Measurements from ENCODE around the gene SPAG16.

DNA sequence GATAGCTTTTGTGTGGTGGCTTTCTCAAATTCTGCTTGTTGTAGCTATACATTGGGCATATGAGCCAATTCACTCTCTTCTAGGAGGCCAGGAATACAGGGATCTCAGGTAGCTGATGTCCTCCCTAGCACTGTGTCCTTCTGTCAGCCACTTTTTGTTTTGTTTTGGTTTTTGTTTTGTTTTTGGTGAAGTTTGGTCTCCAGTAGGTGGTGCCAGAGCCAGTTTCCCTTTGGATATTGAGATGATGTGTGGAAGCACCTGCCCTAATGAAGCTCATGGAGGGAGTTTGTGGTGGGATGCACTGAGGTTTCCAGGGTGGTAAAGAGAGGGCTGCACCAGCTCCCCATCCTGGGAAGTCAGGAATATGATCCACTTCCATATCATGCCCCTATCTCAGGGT is 1026.1 kb downstream of the SPAG16 start:
- TF ChIP-seq, protein P1, sequence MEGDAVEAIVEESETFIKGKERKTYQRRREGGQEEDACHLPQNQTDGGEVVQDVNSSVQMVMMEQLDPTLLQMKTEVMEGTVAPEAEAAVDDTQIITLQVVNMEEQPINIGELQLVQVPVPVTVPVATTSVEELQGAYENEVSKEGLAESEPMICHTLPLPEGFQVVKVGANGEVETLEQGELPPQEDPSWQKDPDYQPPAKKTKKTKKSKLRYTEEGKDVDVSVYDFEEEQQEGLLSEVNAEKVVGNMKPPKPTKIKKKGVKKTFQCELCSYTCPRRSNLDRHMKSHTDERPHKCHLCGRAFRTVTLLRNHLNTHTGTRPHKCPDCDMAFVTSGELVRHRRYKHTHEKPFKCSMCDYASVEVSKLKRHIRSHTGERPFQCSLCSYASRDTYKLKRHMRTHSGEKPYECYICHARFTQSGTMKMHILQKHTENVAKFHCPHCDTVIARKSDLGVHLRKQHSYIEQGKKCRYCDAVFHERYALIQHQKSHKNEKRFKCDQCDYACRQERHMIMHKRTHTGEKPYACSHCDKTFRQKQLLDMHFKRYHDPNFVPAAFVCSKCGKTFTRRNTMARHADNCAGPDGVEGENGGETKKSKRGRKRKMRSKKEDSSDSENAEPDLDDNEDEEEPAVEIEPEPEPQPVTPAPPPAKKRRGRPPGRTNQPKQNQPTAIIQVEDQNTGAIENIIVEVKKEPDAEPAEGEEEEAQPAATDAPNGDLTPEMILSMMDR (IDR thresholded peaks at IDR 0.05) = no peak
- TF ChIP-seq, protein P2, sequence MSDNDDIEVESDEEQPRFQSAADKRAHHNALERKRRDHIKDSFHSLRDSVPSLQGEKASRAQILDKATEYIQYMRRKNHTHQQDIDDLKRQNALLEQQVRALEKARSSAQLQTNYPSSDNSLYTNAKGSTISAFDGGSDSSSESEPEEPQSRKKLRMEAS (CRISPR knock-in tag; IDR thresholded peaks at IDR 0.05) = no peak
- TF ChIP-seq, protein P3, sequence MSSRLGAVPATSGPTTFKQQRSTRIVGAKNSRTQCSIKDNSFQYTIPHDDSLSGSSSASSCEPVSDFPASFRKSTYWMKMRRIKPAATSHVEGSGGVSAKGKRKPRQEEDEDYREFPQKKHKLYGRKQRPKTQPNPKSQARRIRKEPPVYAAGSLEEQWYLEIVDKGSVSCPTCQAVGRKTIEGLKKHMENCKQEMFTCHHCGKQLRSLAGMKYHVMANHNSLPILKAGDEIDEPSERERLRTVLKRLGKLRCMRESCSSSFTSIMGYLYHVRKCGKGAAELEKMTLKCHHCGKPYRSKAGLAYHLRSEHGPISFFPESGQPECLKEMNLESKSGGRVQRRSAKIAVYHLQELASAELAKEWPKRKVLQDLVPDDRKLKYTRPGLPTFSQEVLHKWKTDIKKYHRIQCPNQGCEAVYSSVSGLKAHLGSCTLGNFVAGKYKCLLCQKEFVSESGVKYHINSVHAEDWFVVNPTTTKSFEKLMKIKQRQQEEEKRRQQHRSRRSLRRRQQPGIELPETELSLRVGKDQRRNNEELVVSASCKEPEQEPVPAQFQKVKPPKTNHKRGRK (CRISPR knock-in tag; IDR thresholded peaks at IDR 0.05; ENCODE audit: borderline replicate concordance) = no peak
- TF ChIP-seq, protein P4, sequence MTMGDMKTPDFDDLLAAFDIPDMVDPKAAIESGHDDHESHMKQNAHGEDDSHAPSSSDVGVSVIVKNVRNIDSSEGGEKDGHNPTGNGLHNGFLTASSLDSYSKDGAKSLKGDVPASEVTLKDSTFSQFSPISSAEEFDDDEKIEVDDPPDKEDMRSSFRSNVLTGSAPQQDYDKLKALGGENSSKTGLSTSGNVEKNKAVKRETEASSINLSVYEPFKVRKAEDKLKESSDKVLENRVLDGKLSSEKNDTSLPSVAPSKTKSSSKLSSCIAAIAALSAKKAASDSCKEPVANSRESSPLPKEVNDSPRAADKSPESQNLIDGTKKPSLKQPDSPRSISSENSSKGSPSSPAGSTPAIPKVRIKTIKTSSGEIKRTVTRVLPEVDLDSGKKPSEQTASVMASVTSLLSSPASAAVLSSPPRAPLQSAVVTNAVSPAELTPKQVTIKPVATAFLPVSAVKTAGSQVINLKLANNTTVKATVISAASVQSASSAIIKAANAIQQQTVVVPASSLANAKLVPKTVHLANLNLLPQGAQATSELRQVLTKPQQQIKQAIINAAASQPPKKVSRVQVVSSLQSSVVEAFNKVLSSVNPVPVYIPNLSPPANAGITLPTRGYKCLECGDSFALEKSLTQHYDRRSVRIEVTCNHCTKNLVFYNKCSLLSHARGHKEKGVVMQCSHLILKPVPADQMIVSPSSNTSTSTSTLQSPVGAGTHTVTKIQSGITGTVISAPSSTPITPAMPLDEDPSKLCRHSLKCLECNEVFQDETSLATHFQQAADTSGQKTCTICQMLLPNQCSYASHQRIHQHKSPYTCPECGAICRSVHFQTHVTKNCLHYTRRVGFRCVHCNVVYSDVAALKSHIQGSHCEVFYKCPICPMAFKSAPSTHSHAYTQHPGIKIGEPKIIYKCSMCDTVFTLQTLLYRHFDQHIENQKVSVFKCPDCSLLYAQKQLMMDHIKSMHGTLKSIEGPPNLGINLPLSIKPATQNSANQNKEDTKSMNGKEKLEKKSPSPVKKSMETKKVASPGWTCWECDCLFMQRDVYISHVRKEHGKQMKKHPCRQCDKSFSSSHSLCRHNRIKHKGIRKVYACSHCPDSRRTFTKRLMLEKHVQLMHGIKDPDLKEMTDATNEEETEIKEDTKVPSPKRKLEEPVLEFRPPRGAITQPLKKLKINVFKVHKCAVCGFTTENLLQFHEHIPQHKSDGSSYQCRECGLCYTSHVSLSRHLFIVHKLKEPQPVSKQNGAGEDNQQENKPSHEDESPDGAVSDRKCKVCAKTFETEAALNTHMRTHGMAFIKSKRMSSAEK (CRISPR knock-in tag; IDR thresholded peaks at IDR 0.05; ENCODE audit: borderline replicate concordance) = no peak
- TF ChIP-seq, protein P5, sequence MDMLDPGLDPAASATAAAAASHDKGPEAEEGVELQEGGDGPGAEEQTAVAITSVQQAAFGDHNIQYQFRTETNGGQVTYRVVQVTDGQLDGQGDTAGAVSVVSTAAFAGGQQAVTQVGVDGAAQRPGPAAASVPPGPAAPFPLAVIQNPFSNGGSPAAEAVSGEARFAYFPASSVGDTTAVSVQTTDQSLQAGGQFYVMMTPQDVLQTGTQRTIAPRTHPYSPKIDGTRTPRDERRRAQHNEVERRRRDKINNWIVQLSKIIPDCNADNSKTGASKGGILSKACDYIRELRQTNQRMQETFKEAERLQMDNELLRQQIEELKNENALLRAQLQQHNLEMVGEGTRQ (CRISPR knock-in tag; IDR thresholded peaks at IDR 0.05) = no peak
- TF ChIP-seq ATF1 (CRISPR knock-in tag; IDR thresholded peaks at IDR 0.05) (no peak), ELF4 (CRISPR knock-in tag; IDR thresholded peaks at IDR 0.05; ENCODE audit: low read depth) (no peak), ZBTB21 (CRISPR knock-in tag; IDR thresholded peaks at IDR 0.05; ENCODE audit: borderline replicate concordance) (no peak)
